ENCODE measurements around the gene TBC1D22A. TPM values are rescaled to one million over a fixed set of nuclear protein-coding genes. Genes with fewer than 3 reads are reported as not detected.

Gene TBC1D22A
- total RNA-seq, 4 donors from 2014 or later = 18.8 to 25.2 (median 23.1) TPM

GRCh38 chr22:46845296-46846149 lies 83.1 kb downstream of the TBC1D22A start:
- H3K4me1 ChIP-seq = peaks cover 11 to 25% of the 10 kb centered on the region in 2 donors
- intact Hi-C loops (cut with DNase I; ENCODE audit: low total_unique reads) (no loop called here), in situ Hi-C loops (cut with MboI; ENCODE audit: low sequenced_read_pairs in 4 of 4) (no loop called here)
- ATAC-seq (no peak), DNase-seq (no peak)
- H3K27me3 ChIP-seq = no peaks in the 10 kb centered on the region
- no peak overlapping the region for H3K27ac ChIP-seq
- H3K36me3 ChIP-seq = peaks cover 0 to 4% of the 10 kb centered on the region in 2 donors
- H3K9me3 ChIP-seq = no peaks in the 10 kb centered on the region
- TF ChIP-seq CTCF (IDR thresholded peaks at IDR 0.05 in 4 of 5, conservative IDR thresholded peaks at IDR 0.05 in 1 of 5) (peak in 3 of 5 experiments; percentile 22 to 38 (median 33)), POLR2A (IDR thresholded peaks at IDR 0.05) (no peak)
- H3K4me3 ChIP-seq = peak overlapping the region in 1 of 4 donors; percentile 14

- Histone ChIP-seq H3K9me3 (no peaks in the 10 kb centered on the region), H3K27me3 (no peaks in the 10 kb centered on the region), H3K4me1 (peaks cover 11 to 25% of the 10 kb centered on the region in 2 donors), H3K36me3 (peaks cover 0 to 4% of the 10 kb centered on the region in 2 donors), H3K4me3 (no peak overlapping the region), H3K27ac (no peak overlapping the region)
- ATAC-seq = no peak
- in situ Hi-C loops (cut with MboI; ENCODE audit: low sequenced_read_pairs in 4 of 4) (no loop called here), intact Hi-C loops (cut with DNase I; ENCODE audit: low total_unique reads) (no loop called here)
- no peak for TF ChIP-seq CTCF (IDR thresholded peaks at IDR 0.05 in 4 of 5, conservative IDR thresholded peaks at IDR 0.05 in 1 of 5)
- TF ChIP-seq POLR2A (IDR thresholded peaks at IDR 0.05) = no peak
- DNase-seq = no peak
These were observed 83.8 kb downstream of the TBC1D22A start for GRCh38 chr22:46846150-46846831.

GRCh38 chr22:46846832-46847355 lies 84.4 kb downstream of the TBC1D22A start:
- peaks cover 0 to 4% of the 10 kb centered on the region in 2 donors for H3K36me3 ChIP-seq
- H3K27ac ChIP-seq = no peak overlapping the region
- DNase-seq = no peak
- ATAC-seq = no peak
- in situ Hi-C loops (cut with MboI; ENCODE audit: low sequenced_read_pairs in 4 of 4) = no loop called here
- no peak overlapping the region for H3K4me3 ChIP-seq
- TF ChIP-seq CTCF (IDR thresholded peaks at IDR 0.05 in 4 of 5, conservative IDR thresholded peaks at IDR 0.05 in 1 of 5) (no peak), POLR2A (IDR thresholded peaks at IDR 0.05) (no peak)
- intact Hi-C loops (cut with DNase I; ENCODE audit: low total_unique reads) = no loop called here
- H3K9me3 ChIP-seq = no peaks in the 10 kb centered on the region
- H3K4me1 ChIP-seq = peaks cover 11 to 25% of the 10 kb centered on the region in 2 donors
- no peaks in the 10 kb centered on the region for H3K27me3 ChIP-seq

- H3K4me1 ChIP-seq = peaks cover 9 to 21% of the 10 kb centered on the region in 2 donors
- no peak overlapping the region for H3K4me3 ChIP-seq
- no peak for ATAC-seq
- in situ Hi-C loops (cut with MboI; ENCODE audit: low sequenced_read_pairs in 4 of 4) (no loop called here), intact Hi-C loops (cut with DNase I; ENCODE audit: low total_unique reads) (no loop called here)
- H3K27me3 ChIP-seq = no peaks in the 10 kb centered on the region
- H3K27ac ChIP-seq = no peak overlapping the region
- H3K9me3 ChIP-seq = no peaks in the 10 kb centered on the region
- peaks cover 0 to 4% of the 10 kb centered on the region in 2 donors for H3K36me3 ChIP-seq
- no peak for TF ChIP-seq CTCF (IDR thresholded peaks at IDR 0.05 in 4 of 5, conservative IDR thresholded peaks at IDR 0.05 in 1 of 5)
- TF ChIP-seq POLR2A (IDR thresholded peaks at IDR 0.05) = no peak
- DNase-seq = no peak
These were observed 85.7 kb downstream of the TBC1D22A start for GRCh38 chr22:46848197-46848596.

Data from gastrocnemius medialis (tissue), 4 donors.